NCI-H1436 treated with DMSO at 0.1 percent for 48 hours (cell line): ENCODE measurements around the gene BCL2L1.
"Not testable (repeated sequence)": the region's sequence is repeated elsewhere in the genome, so short reads cannot be mapped to it uniquely, and the experiment has no call there.

Source experiments
- DNase-seq: peaks from one replicate; lab custom pipeline; 2025; lab: John Stamatoyannopoulos, UW

BCL2L1 gene

GRCh38 chr20:31648104-31648503 is 74.6 kb downstream of the BCL2L1 start:
- not testable (repeated sequence) for DNase-seq

GRCh38 chr20:31644701-31645100 is 78.0 kb downstream of the BCL2L1 start:
- no peak for DNase-seq

GRCh38 chr20:31643522-31643921 is 79.1 kb downstream of the BCL2L1 start:
- no peak for DNase-seq

- DNase-seq, result no peak
Observed at GRCh38 chr20:31642837-31643236, 79.8 kb downstream of the BCL2L1 start.

- no peak for DNase-seq
Observed at GRCh38 chr20:31641391-31641790, 81.3 kb downstream of the BCL2L1 start.

GRCh38 chr20:31640259-31640658 is 82.4 kb downstream of the BCL2L1 start:
- DNase-seq, result no peak

GRCh38 chr20:31638816-31639215 is 83.9 kb downstream of the BCL2L1 start:
- no peak for DNase-seq

GRCh38 chr20:31638317-31638716 is 84.4 kb downstream of the BCL2L1 start:
- no peak for DNase-seq

GRCh38 chr20:31637660-31638059 is 85.0 kb downstream of the BCL2L1 start, which contains the start of gene COX4I2:
TSS of gene COX4I2 (plus strand) at chr20:31637912. CDS start at chr20:31639018, 1,106 bp downstream.
- no peak for DNase-seq

GRCh38 chr20:31633339-31633914 is 89.2 kb downstream of the BCL2L1 start:
- no peak for DNase-seq

GRCh38 chr20:31632548-31633338 is 89.9 kb downstream of the BCL2L1 start:
- no peak for DNase-seq

GRCh38 chr20:31630187-31630790 is 92.4 kb downstream of the BCL2L1 start:
- DNase-seq, result no peak

- DNase-seq, result not testable (repeated sequence)
Observed at GRCh38 chr20:31628057-31628456, 94.6 kb downstream of the BCL2L1 start.

- DNase-seq, result not testable (repeated sequence)
Observed at GRCh38 chr20:31626534-31626933, 96.1 kb downstream of the BCL2L1 start.

GRCh38 chr20:31623123-31623505 is 99.6 kb downstream of the BCL2L1 start:
- not testable (repeated sequence) for DNase-seq

- DNase-seq, result no peak
Observed at GRCh38 chr20:31620246-31620645, 102.4 kb downstream of the BCL2L1 start.

GRCh38 chr20:31617432-31618104 is 105.1 kb downstream of the BCL2L1 start:
- no peak for DNase-seq

- DNase-seq, result no peak
Observed at GRCh38 chr20:31615416-31615815, 107.3 kb downstream of the BCL2L1 start.
